Muscle of leg (tissue), 11 donors: Measurements from ENCODE around the gene ATP4A. TPM values are rescaled to one million over a fixed set of nuclear protein-coding genes. Genes with fewer than 3 reads are reported as not detected.

Experiments used
- DNase-seq: peaks from one replicate; pipeline ENCODE4 v3.0.0; 2013
- H3K27ac ChIP-seq: one replicate; pipeline ENCODE4 v1.5.1; 2013; ENCODE audit warnings: mild to moderate bottlenecking, low read length, control low read depth
- H3K27me3 ChIP-seq: one replicate; pipeline ENCODE4 v1.6.1; 2013; ENCODE audit warnings: low read length; ENCODE audit not compliant: control insufficient read depth, insufficient read depth
- H3K36me3 ChIP-seq: one replicate; pipeline ENCODE4 v1.6.1; 2013; ENCODE audit warnings: low read length; ENCODE audit not compliant: control insufficient read depth, insufficient read depth
- H3K4me1 ChIP-seq: one replicate; pipeline ENCODE4 v1.6.1; 2013; ENCODE audit warnings: low read length; ENCODE audit not compliant: control insufficient read depth, insufficient read depth
- H3K4me3 ChIP-seq: one replicate; pipeline ENCODE4 v1.5.1; 2013; ENCODE audit warnings: low read length, control low read depth
- H3K9me3 ChIP-seq: replicated peaks from 2 replicates; pipeline ENCODE4 v1.6.1; 2013; ENCODE audit warnings: low read depth, low read length; ENCODE audit not compliant: control insufficient read depth
- WGBS: methylation state at CpG from one replicate; pipeline ENCODE4 v1.1.5; 2013; ENCODE audit warnings: missing lambda C conversion rate; ENCODE audit not compliant: insufficient coverage; 5-methylcytosine and 5-hydroxymethylcytosine counted together
- polyA plus RNA-seq, 8 donors: library from polyadenylated mRNA; unstranded; fragments of 120-200 nt; gene quantifications; one replicate each; pipeline versions ENCODE4 v1.2.1 to v1.2.3, GENCODE V29; 2013; ENCODE audit warnings: inconsistent platforms in 1 of 8, low replicate concordance in 1 of 8; ENCODE audit not compliant: insufficient read length in 8 of 8, insufficient read depth in 1 of 8
- total RNA-seq: library from RNA; stranded (reverse); fragments of 120-200 nt; gene quantifications from one replicate; pipeline ENCODE4 v1.2.4, GENCODE V29; 2013

ATP4A gene
- total and polyA plus RNA-seq, 9 donors, result 0.52 TPM; not detected in 8

DNA sequence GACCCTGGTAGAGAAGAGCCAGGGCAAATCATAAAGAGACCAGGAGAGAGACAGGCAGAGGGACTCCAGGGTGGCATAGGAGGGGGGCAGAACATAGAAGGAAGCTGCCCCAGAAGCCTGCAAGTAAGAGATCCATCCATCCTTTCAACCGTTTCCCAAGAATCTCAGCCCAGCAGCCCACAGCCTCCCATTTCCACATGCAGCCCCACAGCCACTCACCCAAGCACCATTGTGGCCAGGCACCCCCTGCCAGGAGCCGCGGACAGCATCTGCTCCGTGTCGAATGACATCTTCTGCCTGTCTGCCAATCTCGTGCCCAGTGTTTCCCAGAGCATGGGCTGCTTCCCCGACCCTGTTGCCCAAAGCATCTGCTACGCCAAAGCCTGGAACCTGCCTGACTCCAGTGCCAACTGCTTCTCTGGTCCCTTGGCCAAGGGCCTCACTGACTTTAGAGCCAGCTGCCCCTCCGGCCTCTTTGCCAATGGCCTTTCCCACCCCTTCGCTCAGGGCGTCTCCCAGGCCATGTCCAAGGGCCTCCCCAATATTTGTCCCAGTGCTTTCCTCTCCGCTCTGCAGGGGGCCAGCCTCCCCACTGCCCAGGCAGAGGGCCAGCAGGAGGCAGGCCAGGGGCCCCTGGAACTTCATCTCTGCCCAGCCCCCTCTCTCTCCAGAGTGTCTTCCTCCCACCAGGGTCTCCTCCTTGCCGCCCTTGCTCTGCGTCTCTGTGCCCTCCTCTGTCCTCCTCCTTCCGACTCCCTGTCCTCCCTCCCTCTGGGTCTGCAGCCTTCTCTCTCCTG lies 50.4 kb downstream of the ATP4A start:
- peak; percentile 66 for DNase-seq
- no peaks in the 10 kb centered on the region for H3K9me3 ChIP-seq
- H3K27ac ChIP-seq, result no peak overlapping the region
- H3K4me1 ChIP-seq, result peaks cover 17% of the 10 kb centered on the region
- peaks cover 58% of the 10 kb centered on the region for H3K27me3 ChIP-seq
- no peak overlapping the region for H3K4me3 ChIP-seq
- WGBS, result 57% methylated on average over 14 of the region's 15 CpGs
- no peaks in the 10 kb centered on the region for H3K36me3 ChIP-seq

DNA sequence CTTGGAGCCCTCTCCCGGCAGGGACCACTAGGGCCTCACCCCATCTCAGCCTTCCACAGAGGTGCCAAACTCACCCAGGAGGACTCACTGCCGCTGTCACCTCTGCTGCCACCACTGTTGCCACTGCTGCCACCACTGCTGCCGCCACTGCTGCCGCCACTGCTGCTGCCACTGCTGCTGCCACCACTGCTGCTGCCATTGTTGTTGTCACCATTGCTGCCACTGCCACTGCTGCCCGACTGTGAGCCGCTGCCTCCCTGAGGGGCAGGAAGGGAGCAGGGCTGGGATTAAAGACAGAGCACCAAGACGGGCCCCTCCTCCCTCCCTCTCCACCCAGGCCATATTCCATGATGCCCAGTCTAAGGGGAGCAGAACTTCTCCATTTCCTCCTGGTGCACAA lies 52.1 kb downstream of the ATP4A start:
- WGBS, result 83% methylated on average over 5 of the region's 7 CpGs
- no peaks in the 10 kb centered on the region for H3K36me3 ChIP-seq
- DNase-seq, result no peak
- peaks cover 17% of the 10 kb centered on the region for H3K4me1 ChIP-seq
- H3K27me3 ChIP-seq, result peaks cover 70% of the 10 kb centered on the region
- no peaks in the 10 kb centered on the region for H3K9me3 ChIP-seq
- no peak overlapping the region for H3K4me3 ChIP-seq
- no peak overlapping the region for H3K27ac ChIP-seq

DNA sequence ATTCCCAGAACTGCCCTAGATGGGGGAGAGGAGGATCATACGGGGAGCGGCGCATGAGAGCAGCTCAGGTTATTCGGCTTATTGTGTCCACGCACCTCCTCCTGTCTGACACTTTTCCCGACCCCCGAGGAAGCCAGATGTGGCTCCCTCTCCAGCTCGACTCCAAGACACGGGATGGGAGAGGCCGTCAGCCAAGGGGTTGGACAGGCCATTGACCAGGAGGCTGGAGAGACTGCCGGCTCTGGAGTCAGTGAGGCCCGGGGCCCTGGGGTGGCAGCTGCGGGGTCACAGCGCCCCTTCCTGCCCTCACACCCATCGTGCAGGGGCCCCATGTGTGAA lies 52.9 kb downstream of the ATP4A start:
- Histone ChIP-seq H3K27me3 (peaks cover 77% of the 10 kb centered on the region), H3K9me3 (no peaks in the 10 kb centered on the region), H3K4me1 (peaks cover 17% of the 10 kb centered on the region), H3K4me3 (no peak overlapping the region), H3K27ac (no peak overlapping the region), H3K36me3 (no peaks in the 10 kb centered on the region)
- DNase-seq, result no peak
- 8% methylated on average over 15 of the region's 15 CpGs for WGBS

DNA sequence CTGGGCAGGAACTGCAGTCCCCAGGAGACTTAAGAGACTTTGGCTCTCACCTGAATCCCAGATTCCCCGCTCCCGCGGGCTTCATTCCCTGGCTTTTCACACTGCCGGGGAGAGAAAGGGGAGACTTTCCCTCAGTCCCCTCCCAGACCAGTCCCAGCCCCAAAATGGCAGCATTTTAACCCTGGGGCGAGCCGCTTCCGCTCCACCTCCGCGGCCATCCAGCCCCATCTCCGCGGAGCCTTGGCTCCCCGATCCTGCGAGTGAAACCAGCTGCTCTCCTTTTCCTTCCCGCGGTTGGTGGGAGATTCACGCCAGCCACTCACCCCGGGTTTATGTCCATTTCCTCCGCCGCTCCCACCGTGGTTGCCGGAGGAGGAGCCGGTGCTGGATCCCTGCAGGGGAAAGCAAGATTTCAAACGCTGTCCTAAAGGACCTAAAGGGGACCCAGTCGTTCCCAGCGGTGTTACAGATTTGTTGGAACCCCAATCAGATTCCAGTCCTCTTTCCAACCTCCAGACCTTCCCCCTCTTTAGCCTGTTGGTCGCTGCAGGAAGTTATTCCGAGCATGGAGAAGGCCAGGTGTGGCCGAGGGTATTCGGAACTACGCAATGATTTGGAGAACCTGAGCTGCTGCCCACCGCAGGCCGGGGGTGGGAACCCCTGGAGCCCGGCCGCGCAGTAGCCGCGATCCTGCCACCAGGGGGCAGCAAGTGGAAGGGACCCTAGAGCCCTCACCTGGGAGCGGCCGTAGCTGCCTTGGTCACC lies 53.4 kb downstream of the ATP4A start:
- H3K4me1 ChIP-seq, result peaks cover 17% of the 10 kb centered on the region
- H3K27me3 ChIP-seq, result peaks cover 82% of the 10 kb centered on the region
- H3K4me3 ChIP-seq, result peak overlapping the region; percentile 9
- no peaks in the 10 kb centered on the region for H3K9me3 ChIP-seq
- no peaks in the 10 kb centered on the region for H3K36me3 ChIP-seq
- H3K27ac ChIP-seq, result no peak overlapping the region
- DNase-seq, result peak; percentile 65
- 1% methylated on average over 28 of the region's 39 CpGs for WGBS

DNA sequence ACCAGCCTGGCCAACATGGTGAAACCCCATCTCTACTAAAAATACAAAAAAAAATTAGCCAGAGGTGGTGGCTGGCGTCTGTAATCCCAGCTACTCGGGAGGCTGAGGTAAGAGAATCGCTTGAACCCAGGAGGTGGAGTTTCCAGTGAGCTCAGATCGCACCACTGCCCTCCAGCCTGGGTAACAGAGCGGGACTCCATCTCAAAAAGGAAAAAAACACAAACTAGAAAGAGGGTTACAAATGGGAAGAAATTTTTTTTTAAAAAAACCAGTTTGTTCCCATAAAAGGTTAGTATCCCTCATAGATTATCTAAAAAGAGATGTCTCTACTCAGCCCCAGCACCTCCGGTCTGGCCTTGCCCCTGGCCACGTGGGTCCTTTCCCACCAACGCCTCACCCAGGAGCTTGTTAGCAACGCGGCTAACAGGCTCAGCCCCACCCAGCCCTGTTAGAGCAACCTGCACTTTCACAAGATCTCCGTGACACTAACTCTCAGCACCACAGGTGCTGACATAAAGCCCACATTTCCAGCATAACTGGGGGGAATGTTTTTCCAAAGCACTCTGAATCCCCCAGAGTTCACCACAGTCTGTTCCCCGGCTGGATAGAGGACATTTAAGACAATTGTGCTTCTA lies 54.3 kb downstream of the ATP4A start:
- DNase-seq, result no peak
- Histone ChIP-seq H3K27me3 (peaks cover 79% of the 10 kb centered on the region), H3K36me3 (no peaks in the 10 kb centered on the region), H3K4me3 (no peak overlapping the region), H3K9me3 (no peaks in the 10 kb centered on the region), H3K4me1 (peaks cover 17% of the 10 kb centered on the region), H3K27ac (no peak overlapping the region)
- WGBS, result 4% methylated on average over 5 of the region's 12 CpGs

DNA sequence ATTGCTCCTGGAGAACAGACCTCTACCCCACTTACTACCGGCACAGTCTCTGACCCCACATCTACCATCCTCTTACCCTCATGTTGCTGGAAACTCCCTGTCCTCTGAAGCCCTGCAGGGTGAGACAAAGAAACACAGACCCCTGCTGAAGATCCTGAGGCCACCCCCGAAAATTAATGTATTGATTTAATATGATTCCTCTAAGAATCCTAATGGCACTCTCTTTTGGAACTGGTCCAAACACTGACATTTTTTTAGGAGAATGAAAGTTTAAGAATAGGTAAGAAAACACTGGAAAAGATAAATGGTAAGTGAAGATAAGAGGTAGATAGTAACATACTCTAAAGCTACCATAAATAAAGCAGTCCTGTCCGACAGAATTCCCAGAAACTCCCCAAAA lies 55.3 kb downstream of the ATP4A start:
- no peak for DNase-seq
- Histone ChIP-seq H3K4me3 (no peak overlapping the region), H3K9me3 (no peaks in the 10 kb centered on the region), H3K4me1 (peaks cover 16% of the 10 kb centered on the region), H3K36me3 (no peaks in the 10 kb centered on the region), H3K27ac (no peak overlapping the region), H3K27me3 (peaks cover 70% of the 10 kb centered on the region)
- 100% methylated on average over 1 of the region's 3 CpGs for WGBS

DNA sequence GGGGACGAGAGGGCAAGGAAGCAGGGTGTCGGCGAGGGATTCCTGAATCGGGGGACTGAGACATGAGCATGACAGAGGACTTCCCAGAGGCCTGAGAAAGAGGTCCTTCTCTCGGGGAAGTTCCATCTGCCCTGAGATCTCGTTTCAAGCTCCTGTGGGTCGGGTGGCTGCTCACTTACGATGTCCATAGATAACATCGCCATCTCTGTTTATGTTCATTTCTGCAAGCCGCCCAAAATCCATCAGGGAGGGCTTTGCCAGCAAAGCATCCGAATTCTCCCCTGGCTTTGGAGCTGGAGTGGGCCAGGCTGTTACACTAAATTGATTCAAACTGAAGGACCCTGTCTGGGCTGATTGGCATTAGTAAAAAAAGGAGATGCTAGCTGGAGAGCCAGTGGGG lies 55.9 kb downstream of the ATP4A start:
- Histone ChIP-seq H3K27ac (no peak overlapping the region), H3K4me1 (peaks cover 12% of the 10 kb centered on the region), H3K36me3 (no peaks in the 10 kb centered on the region), H3K4me3 (no peak overlapping the region), H3K9me3 (no peaks in the 10 kb centered on the region), H3K27me3 (peaks cover 64% of the 10 kb centered on the region)
- WGBS, result 71% methylated on average over 11 of the region's 11 CpGs
- DNase-seq, result no peak

DNA sequence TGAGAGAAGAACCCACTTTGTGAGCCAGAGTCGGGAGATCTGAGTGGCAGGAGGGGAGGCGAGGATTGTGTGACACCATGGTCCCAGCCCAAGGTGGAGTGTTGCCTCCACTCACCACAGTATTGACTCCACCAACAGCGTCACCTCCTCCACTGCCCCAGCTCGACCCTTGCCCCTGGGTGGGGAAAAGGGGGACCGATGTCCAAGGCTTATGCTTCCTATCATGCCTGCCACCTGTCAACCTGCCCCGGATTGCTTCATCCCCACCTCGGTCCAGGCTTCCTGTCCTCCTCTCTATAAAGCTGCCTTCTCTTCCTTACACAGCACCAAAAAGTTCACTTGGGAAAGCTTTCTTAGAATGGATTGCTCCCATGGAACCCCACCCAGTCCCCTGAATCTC lies 57.4 kb downstream of the ATP4A start:
- no peak overlapping the region for H3K4me3 ChIP-seq
- no peak overlapping the region for H3K27ac ChIP-seq
- H3K27me3 ChIP-seq, result peaks cover 49% of the 10 kb centered on the region
- no peaks in the 10 kb centered on the region for H3K9me3 ChIP-seq
- H3K36me3 ChIP-seq, result no peaks in the 10 kb centered on the region
- 88% methylated on average over 3 of the region's 7 CpGs for WGBS
- H3K4me1 ChIP-seq, result peaks cover 12% of the 10 kb centered on the region
- no peak for DNase-seq

DNA sequence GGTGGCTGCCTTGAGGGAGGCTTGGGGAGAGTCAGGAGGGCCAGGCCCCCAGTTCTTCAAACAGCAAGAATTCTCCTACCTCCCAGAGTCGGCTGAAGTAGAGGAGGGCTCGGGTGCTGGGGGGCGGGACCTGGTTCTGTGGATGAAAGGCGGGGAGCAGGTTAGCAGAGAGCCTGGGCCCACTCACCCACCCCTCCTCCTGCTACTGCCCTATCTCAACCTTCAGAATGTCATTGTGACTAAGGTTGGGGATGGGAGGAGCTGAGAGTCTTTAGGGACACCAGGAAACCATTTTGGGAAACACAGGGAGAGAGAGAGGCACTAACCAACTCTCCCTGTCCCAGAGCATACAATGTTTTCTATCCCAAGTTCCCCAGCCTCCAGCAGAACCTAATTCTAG lies 60.7 kb downstream of the ATP4A start:
- Histone ChIP-seq H3K4me1 (no peaks in the 10 kb centered on the region), H3K9me3 (no peaks in the 10 kb centered on the region), H3K27me3 (peaks cover 23% of the 10 kb centered on the region), H3K36me3 (no peaks in the 10 kb centered on the region), H3K4me3 (no peak overlapping the region), H3K27ac (no peak overlapping the region)
- no peak for DNase-seq
- no CpG with 5 or more reads among the region's 4 CpGs for WGBS

DNA sequence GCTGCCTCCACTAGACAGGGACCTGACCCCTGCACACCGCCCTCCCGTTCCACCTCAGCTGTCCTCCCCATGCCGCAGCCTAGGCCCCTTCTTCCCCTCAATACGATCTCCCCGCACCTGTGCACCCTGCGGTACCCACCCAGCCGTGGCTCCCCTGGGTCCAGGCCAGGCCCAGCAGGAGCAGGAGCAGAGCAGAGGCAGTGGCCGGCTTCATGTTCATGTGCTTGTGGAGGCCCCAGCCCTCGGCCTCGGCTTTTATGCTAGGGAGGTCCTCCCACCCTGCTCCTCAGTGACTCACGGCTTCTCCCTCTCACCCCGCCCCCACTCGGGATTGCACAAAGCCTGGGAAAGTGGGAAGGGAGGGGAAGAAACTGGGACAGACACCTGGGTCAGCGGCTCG lies 61.8 kb downstream of the ATP4A start:
- no peak overlapping the region for H3K4me3 ChIP-seq
- no peak overlapping the region for H3K27ac ChIP-seq
- H3K9me3 ChIP-seq, result no peaks in the 10 kb centered on the region
- no peaks in the 10 kb centered on the region for H3K36me3 ChIP-seq
- no peak for DNase-seq
- WGBS, result 78% methylated on average over 9 of the region's 15 CpGs
- no peaks in the 10 kb centered on the region for H3K4me1 ChIP-seq
- peaks cover 16% of the 10 kb centered on the region for H3K27me3 ChIP-seq
